ENCODE measurements around the gene NKAIN2. TPM values are rescaled to one million over a fixed set of nuclear protein-coding genes. Genes with fewer than 3 reads are reported as not detected.
"Not testable (repeated sequence)": the region's sequence is repeated elsewhere in the genome, so short reads cannot be mapped to it uniquely, and the experiment has no call there.

NKAIN2 gene
- total RNA-seq, 4 donors from 2014 or later: 0.31 to 0.58 (median 0.39) TPM; not detected in 1

- in situ Hi-C loops (cut with MboI; ENCODE audit: low sequenced_read_pairs in 4 of 4): no loop called here
- Histone ChIP-seq H3K4me1 (no peaks in the 10 kb centered on the region), H3K36me3 (no peaks in the 10 kb centered on the region), H3K27ac (no peak overlapping the region), H3K9me3 (no peaks in the 10 kb centered on the region), H3K4me3 (no peak overlapping the region), H3K27me3 (no peaks in the 10 kb centered on the region)
- no peak for DNase-seq
- ATAC-seq: no peak
- intact Hi-C loops (cut with DNase I; ENCODE audit: low total_unique reads): no loop called here
- TF ChIP-seq CTCF (IDR thresholded peaks at IDR 0.05 in 4 of 5, conservative IDR thresholded peaks at IDR 0.05 in 1 of 5) (no peak), POLR2A (IDR thresholded peaks at IDR 0.05) (no peak)
Observed at GRCh38 chr6:124560873-124561567, 757.4 kb downstream of the NKAIN2 start.

GRCh38 chr6:124561635-124562130 is 758.0 kb downstream of the NKAIN2 start:
- TF ChIP-seq POLR2A (IDR thresholded peaks at IDR 0.05): no peak
- TF ChIP-seq CTCF (IDR thresholded peaks at IDR 0.05 in 4 of 5, conservative IDR thresholded peaks at IDR 0.05 in 1 of 5): no peak
- H3K27me3 ChIP-seq: no peaks in the 10 kb centered on the region
- in situ Hi-C loops (cut with MboI; ENCODE audit: low sequenced_read_pairs in 4 of 4): no loop called here

GRCh38 chr6:124564125-124564524 is 760.5 kb downstream of the NKAIN2 start:
- H3K4me1 ChIP-seq; H3K27ac ChIP-seq; DNase-seq; H3K36me3 ChIP-seq; intact Hi-C loops (cut with DNase I; ENCODE audit: low total_unique reads); H3K9me3 ChIP-seq; H3K27me3 ChIP-seq; ATAC-seq; in situ Hi-C loops (cut with MboI; ENCODE audit: low sequenced_read_pairs in 4 of 4); H3K4me3 ChIP-seq: not testable (repeated sequence)

More at GRCh38 chr6:124561635-124562130, 758.0 kb downstream of the NKAIN2 start:
- Histone ChIP-seq H3K27ac (no peak overlapping the region), H3K4me1 (no peaks in the 10 kb centered on the region), H3K9me3 (no peaks in the 10 kb centered on the region), H3K36me3 (no peaks in the 10 kb centered on the region), H3K4me3 (no peak overlapping the region)
- no peak for DNase-seq
- intact Hi-C loops (cut with DNase I; ENCODE audit: low total_unique reads): no loop called here
- ATAC-seq: no peak

GRCh38 chr6:124567401-124567800 is 763.7 kb downstream of the NKAIN2 start:
- H3K36me3 ChIP-seq: no peaks in the 10 kb centered on the region
- H3K4me1 ChIP-seq: no peaks in the 10 kb centered on the region
- no peak for TF ChIP-seq POLR2A (IDR thresholded peaks at IDR 0.05)
- TF ChIP-seq CTCF (IDR thresholded peaks at IDR 0.05 in 4 of 5, conservative IDR thresholded peaks at IDR 0.05 in 1 of 5): no peak
- ATAC-seq (no peak), DNase-seq (no peak)
- intact Hi-C loops (cut with DNase I; ENCODE audit: low total_unique reads) (no loop called here), in situ Hi-C loops (cut with MboI; ENCODE audit: low sequenced_read_pairs in 4 of 4) (no loop called here)
- no peaks in the 10 kb centered on the region for H3K9me3 ChIP-seq
- H3K27me3 ChIP-seq: no peaks in the 10 kb centered on the region
- no peak overlapping the region for H3K27ac ChIP-seq
- no peak overlapping the region for H3K4me3 ChIP-seq

- no peak for TF ChIP-seq CTCF (IDR thresholded peaks at IDR 0.05 in 4 of 5, conservative IDR thresholded peaks at IDR 0.05 in 1 of 5)
- TF ChIP-seq POLR2A (IDR thresholded peaks at IDR 0.05): no peak
- in situ Hi-C loops (cut with MboI; ENCODE audit: low sequenced_read_pairs in 4 of 4): no loop called here
- no peaks in the 10 kb centered on the region for H3K36me3 ChIP-seq
- H3K4me3 ChIP-seq: no peak overlapping the region
- ATAC-seq (no peak), DNase-seq (no peak)
- no peak overlapping the region for H3K27ac ChIP-seq
- no peaks in the 10 kb centered on the region for H3K9me3 ChIP-seq
- no peaks in the 10 kb centered on the region for H3K27me3 ChIP-seq
- intact Hi-C loops (cut with DNase I; ENCODE audit: low total_unique reads): no loop called here
- no peaks in the 10 kb centered on the region for H3K4me1 ChIP-seq
Observed at GRCh38 chr6:124573953-124574352, 770.3 kb downstream of the NKAIN2 start.
